Epithelial cell of proximal tubule (primary cell): ENCODE measurements around the gene MRPL1. TPM values are rescaled to one million over a fixed set of nuclear protein-coding genes. Genes with fewer than 3 reads are reported as not detected.
"Not testable (repeated sequence)": the region's sequence is repeated elsewhere in the genome, so short reads cannot be mapped to it uniquely, and the experiment has no call there.

ENCODE experiments used
- DNase-seq: peaks from one replicate; pipeline ENCODE4 v3.0.0-alpha.2; 2011; ENCODE audit warnings: low read depth
- H3K4me3 ChIP-seq: 2 replicates; pipeline ENCODE4 v1.5.1; 2011; ENCODE audit warnings: low read depth, mild to moderate bottlenecking, low read length
- CTCF ChIP-seq: conservative IDR thresholded peaks from 2 replicates; pipeline ENCODE4 v1.5.1; 2012; ENCODE audit warnings: low read depth, mild to moderate bottlenecking, low read length
- total RNA-seq: library from RNA; depleted of rRNA; stranded (reverse); fragments of >200 nt; gene quantifications from 2 replicates; pipeline ENCODE4 v1.2.3, GENCODE V29; 2015

MRPL1 gene
- total RNA-seq, 1 donor from 2014 or later: 54.2 TPM

- DNase-seq: no peak
- no peak overlapping the region for H3K4me3 ChIP-seq
- no peak for TF ChIP-seq CTCF
These were observed 65.6 kb downstream of the MRPL1 start for GRCh38 chr4:77927991-77928925.

GRCh38 chr4:77930154-77930639, 67.6 kb downstream of the MRPL1 start:
- no peak overlapping the region for H3K4me3 ChIP-seq
- TF ChIP-seq CTCF: no peak
- DNase-seq: no peak

GRCh38 chr4:77930876-77931275, 68.2 kb downstream of the MRPL1 start:
- no peak overlapping the region for H3K4me3 ChIP-seq
- DNase-seq: no peak
- no peak for TF ChIP-seq CTCF

- no peak for TF ChIP-seq CTCF
- no peak overlapping the region for H3K4me3 ChIP-seq
- no peak for DNase-seq
These were observed 69.0 kb downstream of the MRPL1 start for GRCh38 chr4:77931452-77932135.

GRCh38 chr4:77938560-77938959, 75.9 kb downstream of the MRPL1 start:
- no peak overlapping the region for H3K4me3 ChIP-seq
- TF ChIP-seq CTCF: no peak
- DNase-seq: no peak

- not testable (repeated sequence) for H3K4me3 ChIP-seq, DNase-seq
These were observed 83.3 kb downstream of the MRPL1 start for GRCh38 chr4:77945929-77946328.

- DNase-seq: no peak
- no peak for TF ChIP-seq CTCF
- no peak overlapping the region for H3K4me3 ChIP-seq
These were observed 87.6 kb downstream of the MRPL1 start for GRCh38 chr4:77950203-77950602.
